AG09319 (cell line): ENCODE measurements around the gene HS6ST3.

ENCODE experiments used
- DNase-seq: peaks from one replicate; pipeline ENCODE4 v3.0.0-alpha.2; 2010; ENCODE audit warnings: low read depth; ENCODE audit errors: extremely low read depth
- CTCF ChIP-seq: IDR thresholded peaks from 2 replicates; pipeline ENCODE4 v1.5.1; 2011; ENCODE audit warnings: low read depth, mild to moderate bottlenecking, inconsistent platforms, low read length, moderate library complexity

Gene HS6ST3

GRCh38 chr13:96460609-96461008 is 370.7 kb downstream of the HS6ST3 start:
- TF ChIP-seq CTCF, result no peak
- no peak for DNase-seq

- DNase-seq, result no peak
- TF ChIP-seq CTCF, result no peak
Observed at GRCh38 chr13:96473526-96474180, 383.7 kb downstream of the HS6ST3 start.

- no peak for DNase-seq
- no peak for TF ChIP-seq CTCF
Observed at GRCh38 chr13:96474181-96474557, 384.3 kb downstream of the HS6ST3 start.

DNA sequence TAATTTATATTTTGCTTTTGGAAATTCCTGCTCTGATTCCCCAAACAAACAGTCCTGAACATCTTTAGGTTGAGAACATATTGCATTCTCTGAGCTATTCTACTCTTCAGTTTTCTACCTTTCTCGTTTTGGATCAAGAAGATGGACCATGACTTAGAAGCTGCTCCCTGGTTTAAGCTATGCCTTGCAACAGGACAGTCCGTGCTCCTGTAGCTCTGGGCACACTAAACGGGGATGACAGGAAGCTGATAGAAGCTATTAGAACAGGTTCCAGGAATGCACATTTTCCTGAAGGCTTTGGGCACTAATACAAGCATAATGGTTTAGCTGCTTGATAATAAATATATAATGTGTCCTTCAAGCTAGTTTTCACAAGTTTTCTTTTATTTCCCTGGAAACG is 385.2 kb downstream of the HS6ST3 start:
- no peak for DNase-seq
- no peak for TF ChIP-seq CTCF

DNA sequence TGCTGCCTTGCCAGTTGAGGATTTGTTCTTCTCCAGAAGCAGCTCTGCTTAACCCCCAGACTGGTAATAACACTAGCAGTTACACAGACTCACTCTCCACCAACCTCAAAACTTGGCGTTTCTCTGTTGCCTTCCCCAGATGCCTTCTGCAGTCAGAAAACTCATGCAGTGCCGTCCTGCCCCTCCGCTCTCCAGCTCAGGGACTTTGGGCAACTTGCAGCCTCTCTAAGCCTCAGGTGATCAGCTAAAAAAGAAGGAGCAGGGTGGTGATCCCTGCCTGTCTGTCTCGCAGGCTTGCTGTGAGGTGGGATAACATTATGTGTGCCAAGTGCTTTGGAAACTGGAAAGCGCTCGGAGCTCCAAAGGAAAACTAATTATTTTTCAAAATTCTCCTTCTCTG is 391.6 kb downstream of the HS6ST3 start:
- no peak for DNase-seq
- no peak for TF ChIP-seq CTCF

DNA sequence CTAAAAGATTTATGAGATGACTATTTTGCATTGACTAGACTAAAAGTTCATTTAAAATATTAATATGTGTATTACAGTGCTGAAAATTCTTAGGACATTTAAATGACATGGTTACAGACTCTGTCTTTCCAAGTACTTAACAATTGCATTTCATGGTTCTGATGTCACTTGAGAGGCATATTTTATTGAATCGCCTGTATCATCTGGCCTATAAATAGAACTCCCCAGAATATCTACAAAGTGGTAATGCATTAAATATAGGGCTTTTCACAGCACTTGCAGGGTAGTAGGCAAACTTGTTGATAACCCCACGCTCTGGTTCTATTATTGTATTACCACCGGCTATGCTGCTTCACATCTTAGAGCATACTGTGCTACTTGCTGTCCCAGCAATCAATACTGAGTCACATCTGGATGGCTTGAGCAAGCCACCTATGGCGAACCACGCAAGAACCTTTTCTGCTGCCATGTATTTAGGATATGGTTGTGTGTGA is 400.6 kb downstream of the HS6ST3 start:
- TF ChIP-seq CTCF, result no peak
- DNase-seq, result no peak

DNA sequence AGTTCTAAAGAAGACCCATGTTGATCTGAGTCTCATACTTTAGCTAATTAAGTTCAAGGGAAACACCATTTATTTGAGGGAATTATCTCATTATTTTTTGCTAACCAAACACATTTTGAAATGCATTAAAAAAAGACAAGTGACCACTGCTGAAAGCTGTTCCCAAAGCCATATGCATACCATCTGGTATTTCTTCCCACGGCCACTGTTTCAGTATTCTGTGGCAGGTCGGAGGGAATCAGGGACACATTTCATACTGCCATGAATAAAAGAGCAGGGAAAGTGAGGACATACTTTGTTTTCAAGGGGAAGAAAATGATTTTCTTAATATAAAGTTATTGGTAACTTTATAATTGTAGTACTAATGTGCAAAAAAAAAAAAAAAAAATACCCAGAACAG is 401.2 kb downstream of the HS6ST3 start:
- no peak for TF ChIP-seq CTCF
- DNase-seq, result no peak
